GM21526 (cell line): Measurements from ENCODE around the gene PRDM15.

Experiments used
- ATAC-seq: cut with Tn5 transposase; IDR thresholded peaks from one replicate; pipeline ENCODE4 v1.9.1; 2021; ENCODE audit warnings: moderate library complexity; ENCODE audit not compliant: unreplicated experiment, low FRiP score

Gene PRDM15

GRCh38 chr21:41914358-41914757 lies 35.2 kb upstream of the PRDM15 start:
- ATAC-seq: no peak

- no peak for ATAC-seq
Observed at GRCh38 chr21:41913230-41913629, 34.1 kb upstream of the PRDM15 start.

GRCh38 chr21:41908829-41909228 lies 29.7 kb upstream of the PRDM15 start:
- no peak for ATAC-seq

GRCh38 chr21:41907496-41908258 lies 28.5 kb upstream of the PRDM15 start:
- no peak for ATAC-seq

- ATAC-seq: no peak
Observed at GRCh38 chr21:41906770-41907169, 27.6 kb upstream of the PRDM15 start.

GRCh38 chr21:41903559-41904351 lies 24.6 kb upstream of the PRDM15 start:
- ATAC-seq: no peak

- no peak for ATAC-seq
Observed at GRCh38 chr21:41902946-41903345, 23.8 kb upstream of the PRDM15 start.

GRCh38 chr21:41901782-41902181 lies 22.6 kb upstream of the PRDM15 start:
- no peak for ATAC-seq

GRCh38 chr21:41901099-41901498 lies 22.0 kb upstream of the PRDM15 start:
- ATAC-seq: no peak

GRCh38 chr21:41900401-41900800 lies 21.3 kb upstream of the PRDM15 start:
- ATAC-seq: no peak

GRCh38 chr21:41899426-41900202 lies 20.5 kb upstream of the PRDM15 start:
- ATAC-seq: no peak

GRCh38 chr21:41898998-41899397 lies 19.9 kb upstream of the PRDM15 start:
- no peak for ATAC-seq

- no peak for ATAC-seq
Observed at GRCh38 chr21:41897700-41898099, 18.6 kb upstream of the PRDM15 start.

- no peak for ATAC-seq
Observed at GRCh38 chr21:41897047-41897669, 18.0 kb upstream of the PRDM15 start.

GRCh38 chr21:41895643-41896493 lies 16.7 kb upstream of the PRDM15 start:
- no peak for ATAC-seq

- ATAC-seq: no peak
Observed at GRCh38 chr21:41894922-41895557, 15.9 kb upstream of the PRDM15 start.

GRCh38 chr21:41894511-41894910 lies 15.4 kb upstream of the PRDM15 start:
- ATAC-seq: no peak

GRCh38 chr21:41892726-41893125 lies 13.6 kb upstream of the PRDM15 start:
- ATAC-seq: no peak

GRCh38 chr21:41891132-41891531 lies 12.0 kb upstream of the PRDM15 start:
- no peak for ATAC-seq
